ENCODE results near the gene LARP4B. TPM values are rescaled to one million over a fixed set of nuclear protein-coding genes. Genes with fewer than 3 reads are reported as not detected.
"Not testable (repeated sequence)": the region's sequence is repeated elsewhere in the genome, so short reads cannot be mapped to it uniquely, and the experiment has no call there.

LARP4B gene
- total RNA-seq, 2 experiments from 2014 or later: 98.1 to 99.8 TPM

- POLR2A ChIA-PET: no interaction called here
- peaks cover 13% of the 10 kb centered on the region for H3K4me1 Mint-ChIP-seq
- no peaks in the 10 kb centered on the region for H3K9me3 Mint-ChIP-seq
- no peak overlapping the region for H3K4me3 Mint-ChIP-seq
- ATAC-seq (ENCODE audit: low read depth) (no peak), DNase-seq (no peak)
- no peak overlapping the region for H3K27ac Mint-ChIP-seq
- no peaks in the 10 kb centered on the region for H3K36me3 Mint-ChIP-seq
- H3K27me3 Mint-ChIP-seq: peaks cover 6% of the 10 kb centered on the region
Observed at GRCh38 chr10:948347-948746, 16.8 kb upstream of the LARP4B start.

GRCh38 chr10:947881-948280 is 16.4 kb upstream of the LARP4B start:
- POLR2A ChIA-PET: no interaction called here
- no peaks in the 10 kb centered on the region for H3K36me3 Mint-ChIP-seq
- H3K9me3 Mint-ChIP-seq: no peaks in the 10 kb centered on the region
- DNase-seq (no peak), ATAC-seq (ENCODE audit: low read depth) (no peak)
- H3K4me3 Mint-ChIP-seq: no peak overlapping the region
- peaks cover 6% of the 10 kb centered on the region for H3K27me3 Mint-ChIP-seq
- H3K27ac Mint-ChIP-seq: no peak overlapping the region
- peaks cover 13% of the 10 kb centered on the region for H3K4me1 Mint-ChIP-seq

- Mint-ChIP-seq H3K27ac (no peak overlapping the region), H3K9me3 (no peaks in the 10 kb centered on the region), H3K27me3 (peaks cover 6% of the 10 kb centered on the region), H3K4me1 (peaks cover 14% of the 10 kb centered on the region), H3K36me3 (no peaks in the 10 kb centered on the region), H3K4me3 (no peak overlapping the region)
- POLR2A ChIA-PET: no interaction called here
- DNase-seq (no peak), ATAC-seq (ENCODE audit: low read depth) (no peak)
Observed at GRCh38 chr10:947051-947450, 15.5 kb upstream of the LARP4B start.

GRCh38 chr10:945778-946177 is 14.3 kb upstream of the LARP4B start:
- ATAC-seq (ENCODE audit: low read depth) (no peak), DNase-seq (no peak)
- Mint-ChIP-seq H3K9me3 (no peaks in the 10 kb centered on the region), H3K36me3 (no peaks in the 10 kb centered on the region), H3K4me3 (no peak overlapping the region), H3K4me1 (peaks cover 14% of the 10 kb centered on the region), H3K27me3 (peaks cover 2% of the 10 kb centered on the region), H3K27ac (no peak overlapping the region)
- POLR2A ChIA-PET: interaction anchor here (0.7 kb wide), 1 partner anchor 94 kb away, joined by 3 read pairs; no protein-coding TSS in a partner anchor

- Mint-ChIP-seq H3K4me3 (peak overlapping the region; percentile 56), H3K27ac (peak overlapping the region; percentile 73), H3K9me3 (no peaks in the 10 kb centered on the region), H3K36me3 (peaks cover 2% of the 10 kb centered on the region), H3K4me1 (peaks cover 18% of the 10 kb centered on the region), H3K27me3 (no peaks in the 10 kb centered on the region)
- DNase-seq: peak; percentile 44
- peak; percentile 74 for ATAC-seq (ENCODE audit: low read depth)
- POLR2A ChIA-PET: interaction anchor here (1.5 to 1.7 kb wide), 2 partner anchors 11 to 13 kb away, joined by 5 to 6 read pairs; partner anchors contain the start of gene LARP4B
Observed at GRCh38 chr10:944034-944831, 12.7 kb upstream of the LARP4B start.

GRCh38 chr10:943334-944033 is 12.0 kb upstream of the LARP4B start:
- no peak overlapping the region for H3K4me3 Mint-ChIP-seq
- H3K27ac Mint-ChIP-seq: peak overlapping the region; percentile 45
- no peak for DNase-seq
- peaks cover 2% of the 10 kb centered on the region for H3K36me3 Mint-ChIP-seq
- peaks cover 25% of the 10 kb centered on the region for H3K4me1 Mint-ChIP-seq
- ATAC-seq (ENCODE audit: low read depth): no peak
- H3K27me3 Mint-ChIP-seq: no peaks in the 10 kb centered on the region
- no peaks in the 10 kb centered on the region for H3K9me3 Mint-ChIP-seq
- POLR2A ChIA-PET: interaction anchor here (1.5 to 1.7 kb wide), 2 partner anchors 10 to 12 kb away, joined by 5 to 6 read pairs; partner anchors contain the start of gene LARP4B

GRCh38 chr10:938941-939678 is 7.6 kb upstream of the LARP4B start:
- POLR2A ChIA-PET: no interaction called here
- DNase-seq: no peak
- ATAC-seq (ENCODE audit: low read depth): peak; percentile 84
- H3K4me1 Mint-ChIP-seq: peaks cover 18% of the 10 kb centered on the region
- no peaks in the 10 kb centered on the region for H3K27me3 Mint-ChIP-seq
- peaks cover 2% of the 10 kb centered on the region for H3K36me3 Mint-ChIP-seq
- peak overlapping the region; percentile 56 for H3K4me3 Mint-ChIP-seq
- no peaks in the 10 kb centered on the region for H3K9me3 Mint-ChIP-seq
- peak overlapping the region; percentile 85 for H3K27ac Mint-ChIP-seq

- H3K27me3 Mint-ChIP-seq: no peaks in the 10 kb centered on the region
- POLR2A ChIA-PET: no interaction called here
Observed at GRCh38 chr10:934746-935406, 3.4 kb upstream of the LARP4B start.

GRCh38 chr10:934165-934564 is 2.7 kb upstream of the LARP4B start:
- H3K4me1 Mint-ChIP-seq: peaks cover 23% of the 10 kb centered on the region
- ATAC-seq (ENCODE audit: low read depth); H3K9me3 Mint-ChIP-seq; H3K27me3 Mint-ChIP-seq; H3K36me3 Mint-ChIP-seq; H3K27ac Mint-ChIP-seq; DNase-seq; POLR2A ChIA-PET; H3K4me3 Mint-ChIP-seq: not testable (repeated sequence)

More at GRCh38 chr10:934746-935406, 3.4 kb upstream of the LARP4B start:
- ATAC-seq (ENCODE audit: low read depth) (no peak), DNase-seq (no peak)
- Mint-ChIP-seq H3K36me3 (peaks cover 4% of the 10 kb centered on the region), H3K9me3 (no peaks in the 10 kb centered on the region), H3K4me1 (peaks cover 21% of the 10 kb centered on the region), H3K27ac (no peak overlapping the region), H3K4me3 (no peak overlapping the region)

- ATAC-seq (ENCODE audit: low read depth): no peak
- Mint-ChIP-seq H3K4me3 (peak overlapping the region; percentile 73), H3K36me3 (peaks cover 4% of the 10 kb centered on the region), H3K27ac (peak overlapping the region; percentile 89), H3K27me3 (no peaks in the 10 kb centered on the region), H3K4me1 (peaks cover 19% of the 10 kb centered on the region), H3K9me3 (no peaks in the 10 kb centered on the region)
- no peak for DNase-seq
- POLR2A ChIA-PET: interaction anchor here (1.2 to 4.7 kb wide), 4 partner anchors 11 to 124 kb away, joined by 5 to 23 read pairs (median 6); partner anchors contain the start of genes GTPBP4, IDI1 and WDR37
Observed at GRCh38 chr10:932589-932988, 1.1 kb upstream of the LARP4B start.

- peaks cover 29% of the 10 kb centered on the region for H3K4me1 Mint-ChIP-seq
- ATAC-seq (ENCODE audit: low read depth): peak; percentile 2
Observed at GRCh38 chr10:930625-931325, 730 bp downstream of the LARP4B start.

GRCh38 chr10:929960-930624 is 1.4 kb downstream of the LARP4B start:
- peaks cover 29% of the 10 kb centered on the region for H3K4me1 Mint-ChIP-seq
- H3K36me3 Mint-ChIP-seq: peaks cover 13% of the 10 kb centered on the region
- peak overlapping the region; percentile 98 for H3K27ac Mint-ChIP-seq
- DNase-seq (no peak), ATAC-seq (ENCODE audit: low read depth) (no peak)
- no peaks in the 10 kb centered on the region for H3K9me3 Mint-ChIP-seq
- POLR2A ChIA-PET: interaction anchor here (2.2 to 4.7 kb wide), 2 partner anchors 58 to 119 kb away, joined by 17 to 23 read pairs; partner anchors contain the start of genes GTPBP4 and IDI1
- no peaks in the 10 kb centered on the region for H3K27me3 Mint-ChIP-seq
- H3K4me3 Mint-ChIP-seq: peak overlapping the region; percentile 98

More at GRCh38 chr10:930625-931325, 730 bp downstream of the LARP4B start:
- POLR2A ChIA-PET: interaction anchor here (0.9 to 4.7 kb wide), 10 partner anchors 10 to 795 kb away, joined by 3 to 23 read pairs (median 5); partner anchors contain the start of genes GTPBP4, IDI1, WDR37 and ZMYND11
- peak; percentile 60 for DNase-seq
- Mint-ChIP-seq H3K9me3 (no peaks in the 10 kb centered on the region), H3K4me3 (peak overlapping the region; percentile 98), H3K27me3 (no peaks in the 10 kb centered on the region), H3K27ac (peak overlapping the region; percentile 98), H3K36me3 (peaks cover 13% of the 10 kb centered on the region)

Measured in activated naive CD8-positive, alpha-beta T cell treated with anti-CD3 and anti-CD28 coated beads, Interleukin-2, amount 10 ng/mL, durations not matched to agents 7 days and 5 days (primary cell).